ENCODE results near the gene ANO1.

DNA sequence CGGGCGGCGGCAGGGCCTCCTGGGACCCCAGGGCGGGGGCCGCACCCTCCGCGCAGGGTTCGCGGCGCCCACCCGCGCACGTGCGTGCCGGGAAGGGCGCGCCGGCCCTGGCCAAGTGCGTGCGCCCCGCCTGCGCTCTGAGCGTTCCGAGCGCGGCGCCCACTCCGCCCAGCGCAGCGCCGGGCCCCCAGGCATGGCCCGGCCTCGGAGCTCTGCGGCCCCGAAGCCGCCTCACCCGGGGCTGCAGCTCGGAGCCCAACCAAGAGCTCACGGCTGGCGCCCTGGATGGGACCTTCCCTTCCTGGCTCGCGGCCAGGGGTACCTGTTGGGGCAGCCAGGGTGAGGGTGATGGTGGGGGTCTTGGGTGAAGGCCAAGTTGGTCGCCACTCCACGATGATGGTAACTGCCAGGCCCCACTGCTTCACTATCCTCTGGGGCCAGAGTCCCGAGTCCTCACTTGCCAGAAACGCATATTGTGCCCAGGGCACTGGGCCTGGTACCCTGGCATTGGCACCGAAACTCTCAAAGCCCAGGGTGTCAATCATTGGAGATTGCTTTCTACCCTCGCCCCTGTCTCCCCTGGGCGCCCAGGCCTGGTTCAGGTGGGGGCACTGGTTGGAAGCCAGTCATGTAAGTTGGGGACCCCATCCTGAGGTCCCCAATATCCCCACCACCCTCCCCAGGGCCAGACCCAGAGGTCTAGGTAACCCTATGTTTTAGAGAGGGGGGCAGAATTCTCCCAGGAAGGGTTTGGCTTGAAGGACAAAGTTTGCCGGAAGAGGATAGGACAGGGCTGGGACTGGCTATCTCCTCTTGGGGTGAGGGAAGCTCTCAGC lies 882 bp downstream of the ANO1 start:
- TF ChIP-seq EP300 (IDR thresholded peaks at IDR 0.05; ENCODE audit: borderline replicate concordance) = no peak
- TF ChIP-seq YY1 (IDR thresholded peaks at IDR 0.05; ENCODE audit: low read depth) = no peak
- TF ChIP-seq REST (IDR thresholded peaks at IDR 0.05; ENCODE audit: low read depth) = no peak
- no peak for TF ChIP-seq MAX (IDR thresholded peaks at IDR 0.05)
- TF ChIP-seq CEBPB (IDR thresholded peaks at IDR 0.05) = no peak
- TF ChIP-seq TAF1 (IDR thresholded peaks at IDR 0.05; ENCODE audit: low read depth) = no peak
- TF ChIP-seq RAD21 (IDR thresholded peaks at IDR 0.05; ENCODE audit: low read depth) = no peak
- TF ChIP-seq ZBTB7A (IDR thresholded peaks at IDR 0.05; ENCODE audit: low read depth) = no peak
- no peak for TF ChIP-seq TEAD4 (IDR thresholded peaks at IDR 0.05)
- TF ChIP-seq CREB1 (IDR thresholded peaks at IDR 0.05; ENCODE audit: low read depth) = no peak
- no peak for TF ChIP-seq EGR1 (IDR thresholded peaks at IDR 0.05)
- TF ChIP-seq FOXM1 (IDR thresholded peaks at IDR 0.05; ENCODE audit: borderline replicate concordance, low read depth) = no peak
- TF ChIP-seq, protein P1, sequence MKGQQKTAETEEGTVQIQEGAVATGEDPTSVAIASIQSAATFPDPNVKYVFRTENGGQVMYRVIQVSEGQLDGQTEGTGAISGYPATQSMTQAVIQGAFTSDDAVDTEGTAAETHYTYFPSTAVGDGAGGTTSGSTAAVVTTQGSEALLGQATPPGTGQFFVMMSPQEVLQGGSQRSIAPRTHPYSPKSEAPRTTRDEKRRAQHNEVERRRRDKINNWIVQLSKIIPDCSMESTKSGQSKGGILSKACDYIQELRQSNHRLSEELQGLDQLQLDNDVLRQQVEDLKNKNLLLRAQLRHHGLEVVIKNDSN (IDR thresholded peaks at IDR 0.05) = no peak
- TF ChIP-seq NFIC (IDR thresholded peaks at IDR 0.05) = peak; percentile 63; the same call in 1 of the 2 replicates

Data from Ishikawa (cell line).